HepG2 (cell line): ENCODE data around the gene DAG1. TPM values are rescaled to one million over a fixed set of nuclear protein-coding genes. Genes with fewer than 3 reads are reported as not detected.

Source experiments
- ATAC-seq: fragments of 200-7000 bp; cut with Tn5 transposase; 3 replicates; pipeline ENCODE4 v1.9.1; 2020; ENCODE audit warnings: mild to moderate bottlenecking, moderate library complexity
- BruUV-seq: library from RNA; stranded (reverse); fragments of 400-500 nt; replicated peaks from 2 replicates; lab custom pipeline; 2021; lab: Mats Ljungman, UMichigan
- CTCF ChIA-PET: fragments of 300-600 bp; formaldehyde crosslinking; extraction: SDS; loops from one replicate; lab custom pipeline; 2021; ENCODE audit warnings: low total read pairs, inconsistent platforms, low intra/inter-chr PET ratio; lab: Yijun Ruan, JAX
- POLR2A ChIA-PET: fragments of 350-600 bp; sonication (Branson Sonifier 250); formaldehyde crosslinking; loops from one replicate; lab custom pipeline; 2020; ENCODE audit warnings: antibody characterized with exemption, inconsistent platforms; lab: Yijun Ruan, JAX
- DNase-seq: peaks from one replicate; pipeline ENCODE4 v3.0.0-alpha.2; 2015; ENCODE audit warnings: low spot score
- FAIRE-seq: peaks from 3 replicates; lab custom pipeline; 2011; peaks lifted over from hg19 to GRCh38; lab: Jason Lieb, UNC
- H2AFZ ChIP-seq: one replicate; pipeline ENCODE4 v1.6.1; 2011; ENCODE audit warnings: low read length, inconsistent platforms
- H3K27ac ChIP-seq: fragments of 300-600 bp; 3 replicates; pipeline ENCODE4 v1.8.0; 2011; ENCODE audit warnings: mixed run types, mild to moderate bottlenecking, mixed read lengths, low read length, inconsistent platforms; ENCODE audit not compliant: insufficient read depth; ENCODE audit errors: extremely low read length
- H3K27me3 ChIP-seq, 2 experiments: fragments of 200-600 bp in 1 of 2; 2 replicates in 1 of 2; 3 replicates in 1 of 2; pipeline versions ENCODE4 v1.6.0 to v1.8.0; 2011; ENCODE audit warnings: low read length in 2 of 2, mild to moderate bottlenecking in 2 of 2, moderate library complexity in 2 of 2, inconsistent platforms in 1 of 2; ENCODE audit not compliant: insufficient read depth in 2 of 2, control insufficient read depth in 1 of 2
- H3K36me3 ChIP-seq, 2 experiments: fragments of 200-600 bp in 1 of 2; replicated peaks in 1 of 2; 2 replicates in 1 of 2; 3 replicates in 1 of 2; pipeline versions ENCODE4 v1.5.1 to v1.8.0; 2011; ENCODE audit warnings: low read length in 2 of 2, inconsistent platforms in 1 of 2; ENCODE audit not compliant: insufficient read depth in 2 of 2, control insufficient read depth in 1 of 2
- H3K4me1 ChIP-seq: 2 replicates; pipeline ENCODE4 v1.5.1; 2012; ENCODE audit warnings: low read length, inconsistent platforms; ENCODE audit not compliant: insufficient read depth
- H3K4me2 ChIP-seq: 2 replicates; pipeline ENCODE4 v1.6.0; 2011; ENCODE audit warnings: low read depth, low read length, inconsistent platforms
- H3K4me3 ChIP-seq, 3 experiments: fragments of 200-600 bp in 1 of 3; sonication (generic), shearing (Covaris generic) in 1 of 3; replicated peaks in 1 of 3; 2 replicates each; pipeline ENCODE4 v1.5.1; 2011 to 2016; ENCODE audit warnings: low read length in 3 of 3, inconsistent platforms in 2 of 3, low read depth in 2 of 3, mild to moderate bottlenecking in 2 of 3, control low read depth in 1 of 3, mixed read lengths in 1 of 3; ENCODE audit not compliant: insufficient read depth in 1 of 3
- H3K79me2 ChIP-seq: one replicate; pipeline ENCODE4 v1.6.1; 2011; ENCODE audit warnings: low read length, inconsistent platforms; ENCODE audit not compliant: insufficient read depth
- H3K9ac ChIP-seq: 2 replicates; pipeline ENCODE4 v1.6.0; 2011; ENCODE audit warnings: mild to moderate bottlenecking, low read depth, low read length, inconsistent platforms; ENCODE audit not compliant: insufficient read depth
- H3K9me3 ChIP-seq: 2 replicates; pipeline ENCODE4 v1.5.1; 2012; ENCODE audit warnings: mild to moderate bottlenecking, low read length
- H4K20me1 ChIP-seq: 2 replicates; pipeline ENCODE4 v1.6.0; 2011; ENCODE audit warnings: inconsistent platforms, mild to moderate bottlenecking, low read length, moderate library complexity; ENCODE audit not compliant: insufficient read depth
- CREBL2 ChIP-seq: sonication (generic); formaldehyde crosslinking; IDR thresholded peaks from 2 replicates; pipeline ENCODE4 v1.8.1; 2023; ENCODE audit warnings: missing genetic modification reagents, mild to moderate bottlenecking, borderline replicate concordance
- HIVEP1 ChIP-seq: sonication (generic); formaldehyde crosslinking; IDR thresholded peaks from 2 replicates; pipeline ENCODE4 v1.4.0; 2020; ENCODE audit warnings: mild to moderate bottlenecking, missing genetic modification reagents
- HMGXB3 ChIP-seq: sonication (generic); formaldehyde crosslinking; IDR thresholded peaks from 2 replicates; pipeline ENCODE4 v1.4.0; 2020; ENCODE audit warnings: missing genetic modification reagents, borderline replicate concordance
- HNF4G ChIP-seq, 2 experiments: sonication (generic) in 1 of 2; formaldehyde crosslinking in 1 of 2; IDR thresholded peaks; 2 replicates each; pipeline versions ENCODE4 v1.4.0 to v1.6.1; 2011 to 2020; ENCODE audit warnings: borderline replicate concordance in 2 of 2, low read depth in 2 of 2, mild to moderate bottlenecking in 2 of 2, low read length in 1 of 2, missing genetic modification reagents in 1 of 2, moderate library complexity in 1 of 2
- KDM5A ChIP-seq: fragments of 200-600 bp; sonication (generic); IDR thresholded peaks from 2 replicates; pipeline ENCODE4 v1.7.0; 2018; ENCODE audit warnings: antibody characterized with exemption, mild to moderate bottlenecking, low read length, borderline replicate concordance
- ZNF329 ChIP-seq: sonication (generic); formaldehyde crosslinking; IDR thresholded peaks from 2 replicates; pipeline ENCODE4 v1.9.0; 2021; ENCODE audit warnings: low read depth, mild to moderate bottlenecking, missing genetic modification reagents
- ZNF598 ChIP-seq: sonication (generic); formaldehyde crosslinking; IDR thresholded peaks from 2 replicates; pipeline ENCODE4 v1.5.1; 2020; ENCODE audit warnings: mild to moderate bottlenecking, missing genetic modification reagents, borderline replicate concordance
- WGBS: methylation state at CpG from one replicate; pipeline ENCODE4 v1.1.6; 2017; ENCODE audit warnings: low lambda C conversion rate; 5-methylcytosine and 5-hydroxymethylcytosine counted together
- in situ Hi-C: cut with HindIII; loops from 2 replicates; pipeline ENCODE4 v1.10.0; 2017; ENCODE audit warnings: low pct_unique_long_range_greater_than_20kb; ENCODE audit not compliant: extremely low pct_ligation_motif_present
- intact Hi-C: fragments of 100-400 bp; cut with micrococcal nuclease; formaldehyde crosslinking; loops from one replicate; pipeline ENCODE4 v1.10.0; 2022; ENCODE audit not compliant: unreplicated experiment
- polyA plus RNA-seq, 8 experiments: library from polyadenylated mRNA; depleted of rRNA in 3 of 8; stranded (reverse) in 7 of 8; unstranded in 1 of 8; fragments of >200 nt; fragmentation: Illumina TruSeq in 4 of 8; extraction: Trizol in 4 of 8; gene quantifications; 2 replicates each; pipeline versions ENCODE4 v1.2.1 to v1.2.3, GENCODE V29; 2011 to 2016; ENCODE audit warnings: low read depth in 4 of 8, missing spikeins in 1 of 8, mixed read lengths in 1 of 8; ENCODE audit not compliant: insufficient read depth in 1 of 8
- total RNA-seq, 5 experiments: library from RNA; depleted of rRNA; stranded (reverse); fragments of >200 nt; fragmentation: Illumina TruSeq; extraction: Trizol; gene quantifications; 2 replicates each; pipeline ENCODE4 v1.2.3, GENCODE V29; 2016; ENCODE audit warnings: low read depth in 1 of 5
- TF ChIP-seq, protein P1 (sequence below): sonication (generic); formaldehyde crosslinking; IDR thresholded peaks from 2 replicates; pipeline ENCODE4 v1.8.1; 2023; ENCODE audit warnings: mild to moderate bottlenecking, missing genetic modification reagents

Gene DAG1
- total and polyA plus RNA-seq, 2 of the 13 experiments (the other 11 are each of a cell fraction or from before 2014, with no cell fraction given) = 47.3 to 50.4 TPM

DNA sequence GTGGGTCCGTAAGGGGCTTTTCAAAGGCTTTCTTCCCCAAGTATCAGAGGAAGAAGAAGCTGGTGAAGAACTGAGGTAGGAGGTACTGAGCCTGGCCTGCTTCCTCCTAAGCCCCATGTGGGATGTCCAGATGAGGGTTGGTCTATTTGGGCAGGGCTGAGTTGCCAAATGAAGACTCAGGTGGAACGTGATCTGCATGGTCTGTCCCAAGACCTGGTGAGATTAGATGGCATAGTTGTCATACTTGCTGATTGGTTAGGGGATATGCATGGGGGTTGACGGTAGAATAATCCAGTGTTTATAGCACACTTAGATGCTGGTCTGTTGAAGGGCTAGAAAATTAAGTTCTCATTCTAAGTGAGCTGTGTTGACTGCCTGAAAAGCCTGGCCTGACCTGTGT, 47.9 kb downstream of the DAG1 start:
- H4K20me1 ChIP-seq = no peaks in the 10 kb centered on the region
- DNase-seq = no peak
- H3K9me3 ChIP-seq = no peaks in the 10 kb centered on the region
- ChIA-PET POLR2A (interaction anchor here (1.8 to 2.4 kb wide), 2 partner anchors 48 to 52 kb away, joined by 6 to 8 read pairs; partner anchors contain the start of gene DAG1), CTCF (no interaction called here)
- no peak overlapping the region for H3K4me2 ChIP-seq
- ATAC-seq = no peak
- H3K4me1 ChIP-seq = peaks cover 30% of the 10 kb centered on the region
- no peak overlapping the region for H3K27ac ChIP-seq
- H3K79me2 ChIP-seq = peaks cover 8% of the 10 kb centered on the region
- H3K27me3 ChIP-seq = no peaks in the 10 kb centered on the region; a peak in 1 of 5 replicates
- in situ Hi-C loops (no loop called here), intact Hi-C loops (no loop called here)
- no peak for FAIRE-seq
- 96% methylated on average over 3 of the region's 3 CpGs for WGBS
- H3K4me3 ChIP-seq = no peak overlapping the region
- H3K9ac ChIP-seq = no peak overlapping the region
- H2AFZ ChIP-seq = no peak overlapping the region
- BruUV-seq = no TSS peak
- H3K36me3 ChIP-seq = peaks cover 17 to 39% of the 10 kb centered on the region in 2 experiments; a peak in 4 of 5 replicates
- TF ChIP-seq ZNF329 (CRISPR knock-in tag) (no peak), HMGXB3 (CRISPR knock-in tag) (no peak), ZNF598 (CRISPR knock-in tag) (no peak), HNF4G (IDR thresholded peaks at IDR 0.05; ENCODE audit: borderline replicate concordance, low read depth, low read length) (no peak), HNF4G (CRISPR knock-in tag; IDR thresholded peaks at IDR 0.05; ENCODE audit: borderline replicate concordance, low read depth) (no peak), KDM5A (no peak), CREBL2 (no peak), HIVEP1 (CRISPR knock-in tag) (no peak)
- TF ChIP-seq, protein P1, sequence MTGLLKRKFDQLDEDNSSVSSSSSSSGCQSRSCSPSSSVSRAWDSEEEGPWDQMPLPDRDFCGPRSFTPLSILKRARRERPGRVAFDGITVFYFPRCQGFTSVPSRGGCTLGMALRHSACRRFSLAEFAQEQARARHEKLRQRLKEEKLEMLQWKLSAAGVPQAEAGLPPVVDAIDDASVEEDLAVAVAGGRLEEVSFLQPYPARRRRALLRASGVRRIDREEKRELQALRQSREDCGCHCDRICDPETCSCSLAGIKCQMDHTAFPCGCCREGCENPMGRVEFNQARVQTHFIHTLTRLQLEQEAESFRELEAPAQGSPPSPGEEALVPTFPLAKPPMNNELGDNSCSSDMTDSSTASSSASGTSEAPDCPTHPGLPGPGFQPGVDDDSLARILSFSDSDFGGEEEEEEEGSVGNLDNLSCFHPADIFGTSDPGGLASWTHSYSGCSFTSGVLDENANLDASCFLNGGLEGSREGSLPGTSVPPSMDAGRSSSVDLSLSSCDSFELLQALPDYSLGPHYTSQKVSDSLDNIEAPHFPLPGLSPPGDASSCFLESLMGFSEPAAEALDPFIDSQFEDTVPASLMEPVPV (CRISPR knock-in tag) = no peak
